Measurements from ENCODE around the gene RAX2. TPM values are rescaled to one million over a fixed set of nuclear protein-coding genes. Genes with fewer than 3 reads are reported as not detected.

Gene RAX2
- total and polyA plus RNA-seq, 2 donors (not counting 3 experiments of a cell fraction or from before 2014, with no cell fraction given) = not detected

GRCh38 chr19:3765121-3765520 lies 6.9 kb downstream of the RAX2 start:
- dilution Hi-C loops (cut with MboI; ENCODE audit: extremely low pct_ligation_motif_present, low sequenced_read_pairs) = no loop called here
- POLR2A ChIA-PET = no interaction called here
- H3K4me2 ChIP-seq (ENCODE audit: insufficient read depth, low read length) = no peak overlapping the region

GRCh38 chr19:3762501-3763459 lies 9.2 kb downstream of the RAX2 start, which contains the start of gene MRPL54:
TSS of gene MRPL54 (plus strand) at chr19:3762682. CDS start at chr19:3762701, 19 bp downstream.
- POLR2A ChIA-PET = interaction anchor here (0.6 to 1.3 kb wide), 2 partner anchors 65 to 223 kb away, joined by 3 read pairs; partner anchors contain the start of gene EEF2
- dilution Hi-C loops (cut with MboI; ENCODE audit: extremely low pct_ligation_motif_present, low sequenced_read_pairs) = no loop called here

More at GRCh38 chr19:3765121-3765520, 6.9 kb downstream of the RAX2 start:
- Histone ChIP-seq H3K4me3 (replicated peaks in 1 of 3; ENCODE audit: insufficient read depth in 1 of 3, low read depth in 1 of 3, low read length in 3 of 3) (no peak overlapping the region), H3K27ac (ENCODE audit: insufficient read depth, low read depth, low read length) (no peak overlapping the region), H3K9me1 (replicated peaks; ENCODE audit: control insufficient read depth, extremely low read depth, insufficient read depth, low read length) (no peaks in the 10 kb centered on the region), H3K9me3 (replicated peaks; ENCODE audit: control insufficient read depth, insufficient read depth, low read length) (no peaks in the 10 kb centered on the region), H3K79me2 (ENCODE audit: control insufficient read depth, insufficient read depth, low read length) (peaks cover 13% of the 10 kb centered on the region), H3K9ac (replicated peaks; ENCODE audit: extremely low read depth, insufficient read depth, low read length) (no peak overlapping the region), H4K20me1 (replicated peaks; ENCODE audit: control insufficient read depth, extremely low read depth, insufficient read depth, low read length) (no peaks in the 10 kb centered on the region), H3K36me3 (ENCODE audit: control insufficient read depth in 2 of 2, extremely low read depth in 1 of 2, insufficient read depth in 2 of 2, low read length in 2 of 2) (peaks cover 2 to 10% of the 10 kb centered on the region in 2 experiments), H3K4me1 (ENCODE audit: control insufficient read depth, extremely low read depth, insufficient read depth, low read length) (peaks cover 17% of the 10 kb centered on the region), H2AFZ (ENCODE audit: low read depth, low read length) (no peak overlapping the region), H3K27me3 (ENCODE audit: control insufficient read depth in 2 of 2, insufficient read depth in 2 of 2, low read length in 2 of 2) (no peaks in the 10 kb centered on the region)
- TF ChIP-seq POLR2AphosphoS5 (IDR thresholded peaks at IDR 0.05; ENCODE audit: insufficient read depth, low read depth, low read length) (peak; percentile 49), MAX (IDR thresholded peaks at IDR 0.05; ENCODE audit: insufficient read depth, insufficient read length) (no peak), POLR2A (IDR thresholded peaks at IDR 0.05; ENCODE audit: low read depth, low read length) (no peak), JUN (IDR thresholded peaks at IDR 0.05; ENCODE audit: borderline replicate concordance, insufficient read depth, insufficient read length, low read depth) (peak; percentile 7), FOS (IDR thresholded peaks at IDR 0.05; ENCODE audit: borderline replicate concordance, insufficient read depth, low read length) (peak; percentile 40), MYC (IDR thresholded peaks at IDR 0.05; ENCODE audit: low read depth, low read length) (no peak)
- intact Hi-C loops (cut with micrococcal nuclease) = no loop called here
- CTCF ChIA-PET = no interaction called here
- no TSS peak for BruUV-seq (replicated peaks)
- FAIRE-seq (no peak), DNase-seq (ENCODE audit: low read depth, low spot score) (peak; percentile 13)

More at GRCh38 chr19:3762501-3763459, 9.2 kb downstream of the RAX2 start, which contains the start of gene MRPL54:
- H2AFZ ChIP-seq (ENCODE audit: low read depth, low read length) = peak within 1 kb of the TSS; percentile 99
- TF ChIP-seq POLR2A (IDR thresholded peaks at IDR 0.05; ENCODE audit: low read depth, low read length) (peak; percentile 74), POLR2AphosphoS5 (IDR thresholded peaks at IDR 0.05; ENCODE audit: insufficient read depth, low read depth, low read length) (peak; percentile 88), JUN (IDR thresholded peaks at IDR 0.05; ENCODE audit: borderline replicate concordance, insufficient read depth, insufficient read length, low read depth) (no peak), MAX (IDR thresholded peaks at IDR 0.05; ENCODE audit: insufficient read depth, insufficient read length) (no peak), MYC (IDR thresholded peaks at IDR 0.05; ENCODE audit: low read depth, low read length) (peak; percentile 46), GATA2 (IDR thresholded peaks at IDR 0.05; ENCODE audit: insufficient read depth, insufficient read length, low read depth, low read length) (no peak), CTCF (IDR thresholded peaks at IDR 0.05; ENCODE audit: extremely low read depth in 1 of 2, insufficient read depth in 1 of 2, low read depth in 1 of 2, low read length in 2 of 2) (no peak)
- peaks cover 14% of the 10 kb centered on the region for H3K4me1 ChIP-seq (ENCODE audit: control insufficient read depth, extremely low read depth, insufficient read depth, low read length)
- H4K20me1 ChIP-seq (replicated peaks; ENCODE audit: control insufficient read depth, extremely low read depth, insufficient read depth, low read length) = no peaks in the 10 kb centered on the region
- intact Hi-C loops (cut with micrococcal nuclease) = loop anchor here (2.0 kb wide), 1 partner anchor 206 kb away; no protein-coding TSS in a partner anchor
- H3K9ac ChIP-seq (replicated peaks; ENCODE audit: extremely low read depth, insufficient read depth, low read length) = peak within 1 kb of the TSS; percentile 95
- H3K79me2 ChIP-seq (ENCODE audit: control insufficient read depth, insufficient read depth, low read length) = peaks cover 23% of the 10 kb centered on the region
- TSS peak; percentile 80 for BruUV-seq (replicated peaks)
- no peaks in the 10 kb centered on the region for H3K9me1 ChIP-seq (replicated peaks; ENCODE audit: control insufficient read depth, extremely low read depth, insufficient read depth, low read length)
- peak within 1 kb of the TSS; percentile 64 to 93 (median 83) for H3K4me3 ChIP-seq (replicated peaks in 1 of 3; ENCODE audit: insufficient read depth in 1 of 3, low read depth in 1 of 3, low read length in 3 of 3)
- H3K4me2 ChIP-seq (ENCODE audit: insufficient read depth, low read length) = peak within 1 kb of the TSS; percentile 83
- no peaks in the 10 kb centered on the region for H3K9me3 ChIP-seq (replicated peaks; ENCODE audit: control insufficient read depth, insufficient read depth, low read length)
- DNase-seq (ENCODE audit: low read depth, low spot score) = peak; percentile 100
- peak within 1 kb of the TSS; percentile 92 for H3K27ac ChIP-seq (ENCODE audit: insufficient read depth, low read depth, low read length)
- H3K36me3 ChIP-seq (ENCODE audit: control insufficient read depth in 2 of 2, extremely low read depth in 1 of 2, insufficient read depth in 2 of 2, low read length in 2 of 2) = peaks cover 2 to 13% of the 10 kb centered on the region in 2 experiments
- CTCF ChIA-PET = interaction anchor here (0.7 to 3.6 kb wide), 3 partner anchors 8 to 225 kb away, joined by 3 to 19 read pairs (median 3); no protein-coding TSS in a partner anchor
- FAIRE-seq = peak; percentile 98
- no peaks in the 10 kb centered on the region for H3K27me3 ChIP-seq (ENCODE audit: control insufficient read depth in 2 of 2, insufficient read depth in 2 of 2, low read length in 2 of 2)
